Measurements from ENCODE around the gene CCND2.

- TF ChIP-seq POLR2A (IDR thresholded peaks at IDR 0.05; ENCODE audit: low read depth, low read length): no peak; the same call in 1 of the 2 replicates
- TF ChIP-seq POLR2AphosphoS5 (IDR thresholded peaks at IDR 0.05; ENCODE audit: low read depth, low read length): no peak
- no peak for TF ChIP-seq TAF1 (IDR thresholded peaks at IDR 0.05; ENCODE audit: borderline replicate concordance, low read depth, low read length)
These were observed 20.5 kb downstream of the CCND2 start for GRCh38 chr12:4293966-4294505.

Data from GM12892 (cell line).